Transverse colon (tissue), 4 donors: ENCODE measurements around the gene VAPA. TPM values are rescaled to one million over a fixed set of nuclear protein-coding genes. Genes with fewer than 3 reads are reported as not detected.

Experiments
- DNase-seq: peaks from one replicate; pipeline ENCODE4 v3.0.0-alpha.2; 2019
- H3K27ac ChIP-seq, 4 donors: fragments of 200-600 bp; sonication (generic); 2 replicates each; pipeline ENCODE4 v1.5.1; 2016 to 2018; ENCODE audit warnings: inconsistent platforms in 4 of 4
- H3K27me3 ChIP-seq: fragments of 200-600 bp; sonication (generic); 2 replicates; pipeline ENCODE4 v1.5.1; 2017; ENCODE audit warnings: inconsistent platforms
- H3K36me3 ChIP-seq, 4 donors: fragments of 200-600 bp; sonication (generic); 2 replicates each; pipeline ENCODE4 v1.5.1; 2017 to 2019; ENCODE audit warnings: inconsistent platforms in 4 of 4
- H3K4me1 ChIP-seq, 4 donors: fragments of 200-600 bp; sonication (generic); 2 replicates each; pipeline ENCODE4 v1.5.1; 2017 to 2020; ENCODE audit warnings: inconsistent platforms in 4 of 4
- H3K4me3 ChIP-seq, 4 donors: fragments of 200-600 bp; sonication (generic); 1 replicate in 1 of 4; 2 replicates in 3 of 4; pipeline versions ENCODE4 v1.5.1 to v1.6.1; 2017 to 2019; ENCODE audit warnings: inconsistent platforms in 4 of 4
- H3K9me3 ChIP-seq, 2 donors: fragments of 200-600 bp; sonication (generic); 2 replicates each; pipeline ENCODE4 v1.5.1; 2017 to 2019; ENCODE audit warnings: inconsistent platforms in 2 of 2
- CTCF ChIP-seq, 5 experiments: fragments of 200-600 bp in 3 of 5; fragments of 450-650 bp in 2 of 5; sonication (generic) in 3 of 5; IDR thresholded peaks; 1 replicate in 2 of 5; 2 replicates in 3 of 5; pipeline ENCODE4 v1.5.1; 2016 to 2017; ENCODE audit warnings: antibody characterized with exemption in 5 of 5, inconsistent platforms in 3 of 5, mild to moderate bottlenecking in 2 of 5, moderate library complexity in 1 of 5
- EP300 ChIP-seq: sonication (generic); formaldehyde crosslinking; IDR thresholded peaks from one replicate; pipeline ENCODE4 v1.6.1; 2017; ENCODE audit warnings: antibody characterized with exemption, low read depth
- POLR2A ChIP-seq: fragments of 450-650 bp; IDR thresholded peaks from one replicate; pipeline ENCODE4 v1.6.1; 2016; ENCODE audit warnings: antibody characterized with exemption, mild to moderate bottlenecking, moderate library complexity
- POLR2AphosphoS5 ChIP-seq, 3 donors: sonication (generic); formaldehyde crosslinking; IDR thresholded peaks; one replicate each; pipeline ENCODE4 v1.6.1; 2016; ENCODE audit warnings: antibody characterized with exemption in 3 of 3
- WGBS, 2 donors: methylation state at CpG; one replicate each; pipeline ENCODE4 v1.1.5; 2018; ENCODE audit warnings: low coverage in 1 of 2; 5-methylcytosine and 5-hydroxymethylcytosine counted together
- in situ Hi-C, 4 donors: fragments of 200-750 bp; cut with MboI; loops; one replicate each; pipeline versions ENCODE4 v1.15.0 to v1.15.1; 2017; ENCODE audit warnings: low sequenced_read_pairs in 3 of 4, low pct_ligation_motif_present in 1 of 4, low pct_unique_long_range_greater_than_20kb in 1 of 4
- intact Hi-C: fragments of 100-400 bp; cut with DNase I; formaldehyde crosslinking; loops from one replicate; pipeline ENCODE4 v1.15.1; 2023; ENCODE audit warnings: low total_unique reads
- total RNA-seq, 4 donors: library from RNA; depleted of rRNA; stranded (reverse); fragments of >200 nt; gene quantifications; one replicate each; pipeline ENCODE4 v1.1.0, GENCODE V29; 2016

Gene VAPA
- total RNA-seq, 4 donors from 2014 or later: 110 to 322 (median 213) TPM

DNA sequence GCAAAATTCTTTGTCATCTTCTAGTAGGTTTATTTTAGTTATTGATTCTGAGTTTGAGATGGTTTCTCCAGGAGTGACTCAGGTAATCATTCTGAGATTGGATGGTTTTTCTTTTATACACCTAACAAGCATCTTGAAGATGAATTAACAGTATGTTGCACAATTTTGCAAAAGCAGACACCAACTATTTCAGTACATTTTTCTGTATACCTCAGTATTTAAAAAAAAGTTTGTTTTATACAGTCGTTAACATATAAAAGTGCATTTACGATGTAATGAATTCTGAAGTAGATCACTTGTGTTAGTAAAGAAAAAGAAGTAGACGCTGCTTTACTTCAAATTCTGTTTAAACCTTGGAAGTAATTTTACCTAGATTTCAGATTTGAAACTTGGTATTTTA is 3.0 kb downstream of the VAPA start:
- Histone ChIP-seq H3K9me3 (no peaks in the 10 kb centered on the region), H3K36me3 (no peaks in the 10 kb centered on the region), H3K27ac (peak overlapping the region; percentile 99 to 100 (median 99)), H3K27me3 (no peaks in the 10 kb centered on the region), H3K4me1 (peaks cover 21 to 70% (median 58%) of the 10 kb centered on the region in 4 donors), H3K4me3 (peak overlapping the region in 1 of 4 donors; percentile 88)
- WGBS, 2 donors: 34 to 59% methylated on average over 3 of the region's 3 CpGs
- no peak for DNase-seq
- in situ Hi-C loops: loop anchor here in 1 of 4 donors (25.0 kb wide), 1 partner anchor 305 kb away; the partner anchor contains the start of gene PPP4R1
- no peak for TF ChIP-seq EP300
- TF ChIP-seq POLR2A: no peak
- TF ChIP-seq POLR2AphosphoS5 (IDR thresholded peaks at IDR 0.05): no peak
- TF ChIP-seq CTCF (IDR thresholded peaks at IDR 0.05): no peak
- intact Hi-C loops: loop anchor here (10.0 kb wide), 1 partner anchor 62 kb away; no protein-coding TSS in a partner anchor

GRCh38 chr18:9918016-9918680 is 4.3 kb downstream of the VAPA start:
- no peak for DNase-seq
- Histone ChIP-seq H3K4me3 (no peak overlapping the region), H3K36me3 (no peaks in the 10 kb centered on the region), H3K27ac (peak overlapping the region in 1 of 4 donors; percentile 99), H3K4me1 (peaks cover 28 to 79% (median 64%) of the 10 kb centered on the region in 4 donors), H3K9me3 (no peaks in the 10 kb centered on the region), H3K27me3 (no peaks in the 10 kb centered on the region)
- in situ Hi-C loops: loop anchor here in 1 of 4 donors (25.0 kb wide), 1 partner anchor 306 kb away; the partner anchor contains the start of gene PPP4R1
- TF ChIP-seq POLR2AphosphoS5 (IDR thresholded peaks at IDR 0.05): no peak
- no peak for TF ChIP-seq EP300
- TF ChIP-seq POLR2A: no peak
- TF ChIP-seq CTCF (IDR thresholded peaks at IDR 0.05): no peak
- WGBS, 2 donors: 37 to 43% methylated on average over 2 of the region's 2 CpGs
- intact Hi-C loops: loop anchor here (10.0 kb wide), 1 partner anchor 63 kb away; no protein-coding TSS in a partner anchor

- DNase-seq: no peak
- Histone ChIP-seq H3K27ac (no peak overlapping the region), H3K36me3 (no peaks in the 10 kb centered on the region), H3K9me3 (no peaks in the 10 kb centered on the region), H3K27me3 (no peaks in the 10 kb centered on the region), H3K4me3 (no peak overlapping the region), H3K4me1 (peaks cover 38 to 93% (median 75%) of the 10 kb centered on the region in 4 donors)
- intact Hi-C loops (loop anchor here (10.0 kb wide), 1 partner anchor 65 kb away; no protein-coding TSS in a partner anchor), in situ Hi-C loops (loop anchor here in 1 of 4 donors (25.0 kb wide), 1 partner anchor 307 kb away; the partner anchor contains the start of gene PPP4R1)
- no peak for TF ChIP-seq EP300
- 72 to 77% methylated on average over 8 of the region's 8 CpGs for WGBS, 2 donors
These were observed 5.9 kb downstream of the VAPA start for GRCh38 chr18:9919564-9920232.

- Histone ChIP-seq H3K36me3 (no peaks in the 10 kb centered on the region), H3K4me1 (peaks cover 57 to 99% (median 82%) of the 10 kb centered on the region in 4 donors), H3K9me3 (no peaks in the 10 kb centered on the region), H3K4me3 (no peak overlapping the region), H3K27me3 (no peaks in the 10 kb centered on the region), H3K27ac (no peak overlapping the region)
- DNase-seq: no peak
- TF ChIP-seq EP300: no peak
- TF ChIP-seq CTCF (IDR thresholded peaks at IDR 0.05): no peak
- no peak for TF ChIP-seq POLR2A
- no peak for TF ChIP-seq POLR2AphosphoS5 (IDR thresholded peaks at IDR 0.05)
- in situ Hi-C loops (loop anchor here in 1 of 4 donors (25.0 kb wide), 1 partner anchor 310 kb away; the partner anchor contains the start of gene PPP4R1), intact Hi-C loops (no loop called here)
- 62% methylated on average over 4 of the region's 4 CpGs for WGBS, 2 donors
These were observed 8.9 kb downstream of the VAPA start for GRCh38 chr18:9922592-9923311.
